Liver (tissue), 3 donors: ENCODE data around the gene TCERG1L.

ENCODE experiments used
- JUND ChIP-seq, 2 donors: IDR thresholded peaks; 2 replicates each; pipeline ENCODE4 v1.6.1; 2016; ENCODE audit warnings: antibody characterized with exemption in 2 of 2
- YY1 ChIP-seq: IDR thresholded peaks from 2 replicates; pipeline ENCODE4 v1.6.1; 2016; ENCODE audit warnings: antibody characterized with exemption, mild to moderate bottlenecking
- TF ChIP-seq, protein P1 (sequence below): fragments of 150-350 bp; IDR thresholded peaks from 2 replicates; pipeline ENCODE4 v1.5.1; 2017; ENCODE audit warnings: improper control_type of control experiment, low read depth, low read length; ENCODE audit not compliant: missing input control
- donor health status: healthy.
- donor health status: healthy.

DNA sequence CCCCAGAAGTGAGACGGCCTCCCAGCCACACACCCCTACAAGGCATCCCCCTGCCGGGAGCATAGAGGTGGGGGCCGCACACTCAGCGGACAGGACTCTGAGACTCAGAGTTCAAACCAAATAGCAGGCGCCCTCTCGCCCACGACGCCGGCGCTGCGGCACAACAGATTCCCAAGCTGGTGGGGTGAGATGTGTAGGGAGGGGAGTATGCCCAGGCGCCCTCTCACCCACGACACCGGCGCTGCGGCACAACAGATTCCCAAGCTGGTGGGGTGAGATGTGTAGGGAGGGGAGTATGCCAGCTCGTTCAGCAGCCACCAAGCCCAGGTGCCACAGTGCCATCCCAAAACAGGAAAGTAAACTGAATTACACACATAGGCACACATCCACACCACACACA lies 64.7 kb downstream of the TCERG1L start:
- TF ChIP-seq, protein P1, sequence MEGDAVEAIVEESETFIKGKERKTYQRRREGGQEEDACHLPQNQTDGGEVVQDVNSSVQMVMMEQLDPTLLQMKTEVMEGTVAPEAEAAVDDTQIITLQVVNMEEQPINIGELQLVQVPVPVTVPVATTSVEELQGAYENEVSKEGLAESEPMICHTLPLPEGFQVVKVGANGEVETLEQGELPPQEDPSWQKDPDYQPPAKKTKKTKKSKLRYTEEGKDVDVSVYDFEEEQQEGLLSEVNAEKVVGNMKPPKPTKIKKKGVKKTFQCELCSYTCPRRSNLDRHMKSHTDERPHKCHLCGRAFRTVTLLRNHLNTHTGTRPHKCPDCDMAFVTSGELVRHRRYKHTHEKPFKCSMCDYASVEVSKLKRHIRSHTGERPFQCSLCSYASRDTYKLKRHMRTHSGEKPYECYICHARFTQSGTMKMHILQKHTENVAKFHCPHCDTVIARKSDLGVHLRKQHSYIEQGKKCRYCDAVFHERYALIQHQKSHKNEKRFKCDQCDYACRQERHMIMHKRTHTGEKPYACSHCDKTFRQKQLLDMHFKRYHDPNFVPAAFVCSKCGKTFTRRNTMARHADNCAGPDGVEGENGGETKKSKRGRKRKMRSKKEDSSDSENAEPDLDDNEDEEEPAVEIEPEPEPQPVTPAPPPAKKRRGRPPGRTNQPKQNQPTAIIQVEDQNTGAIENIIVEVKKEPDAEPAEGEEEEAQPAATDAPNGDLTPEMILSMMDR = no peak
- no peak for TF ChIP-seq YY1
- no peak for TF ChIP-seq JUND (IDR thresholded peaks at IDR 0.05)
